HG03139 (cell line): ENCODE data around the gene CARD19.

Experiments used
- ATAC-seq: cut with Tn5 transposase; IDR thresholded peaks from one replicate; pipeline ENCODE4 v1.9.1; 2021; ENCODE audit not compliant: unreplicated experiment

The CARD19 gene

DNA sequence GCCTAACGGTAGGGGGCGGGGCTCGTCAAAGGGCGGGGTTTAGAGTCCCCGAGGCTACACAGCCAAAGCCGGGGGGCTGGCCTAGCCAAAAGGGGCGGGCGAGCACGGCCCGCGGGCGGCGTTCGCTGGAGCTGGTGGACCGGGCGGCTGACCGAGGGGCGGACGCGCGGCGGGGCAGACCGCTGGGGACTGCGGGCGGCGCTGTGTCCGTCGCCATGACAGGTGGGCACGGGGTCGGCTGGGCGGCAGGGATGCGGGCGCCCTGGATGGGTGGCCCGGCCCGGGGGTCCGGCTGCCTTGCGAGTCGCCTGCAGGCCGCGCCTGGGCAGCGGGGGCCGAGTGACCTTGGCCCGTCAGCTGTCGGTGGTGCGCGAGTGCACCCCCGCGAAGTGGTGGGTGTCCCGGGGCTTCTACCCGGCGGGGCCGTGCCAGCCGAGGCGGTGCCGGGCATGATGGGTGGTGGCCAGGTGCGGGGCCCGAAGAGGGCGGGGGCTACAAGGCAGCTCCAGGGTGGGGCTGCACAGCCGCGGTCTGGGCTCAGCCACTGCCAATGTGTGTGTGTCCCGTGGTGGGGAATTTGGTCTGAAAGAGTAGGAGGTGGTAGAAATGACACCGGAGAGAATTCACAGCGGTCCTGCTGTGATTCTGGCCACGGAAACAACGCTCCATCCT lies at the start of gene CARD19:
Gene CARD19, plus strand, starts transcription at position 87 of the 672 bp plus-strand sequence. Its CDS starts 129 bp downstream, at position 216.
- peak; percentile 4 for ATAC-seq

- no peak for ATAC-seq
These were observed 47.2 kb upstream of the CARD19 start for GRCh38 chr9:93048566-93049448.

DNA sequence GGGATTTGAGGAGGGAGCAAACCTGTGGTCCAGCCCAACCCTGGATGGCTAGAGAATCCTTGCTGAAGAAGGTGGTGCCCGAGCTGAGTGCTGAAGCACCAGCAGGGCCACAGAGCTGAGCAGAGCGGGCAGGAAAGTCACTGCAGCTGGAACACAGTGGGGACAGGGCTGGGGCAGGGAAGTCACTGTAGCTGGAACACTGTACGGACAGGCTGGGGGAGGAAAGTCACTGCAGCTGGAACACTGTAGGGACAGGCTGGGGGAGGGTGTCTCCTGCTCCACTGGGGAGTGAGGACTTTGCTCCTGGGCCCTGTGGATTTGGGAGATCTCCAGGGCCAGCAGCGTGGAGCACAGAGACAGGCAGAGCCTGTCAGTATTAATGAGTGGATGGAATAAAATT lies 46.5 kb upstream of the CARD19 start:
- ATAC-seq: no peak

- no peak for ATAC-seq
These were observed 45.8 kb upstream of the CARD19 start for GRCh38 chr9:93050231-93050630.

DNA sequence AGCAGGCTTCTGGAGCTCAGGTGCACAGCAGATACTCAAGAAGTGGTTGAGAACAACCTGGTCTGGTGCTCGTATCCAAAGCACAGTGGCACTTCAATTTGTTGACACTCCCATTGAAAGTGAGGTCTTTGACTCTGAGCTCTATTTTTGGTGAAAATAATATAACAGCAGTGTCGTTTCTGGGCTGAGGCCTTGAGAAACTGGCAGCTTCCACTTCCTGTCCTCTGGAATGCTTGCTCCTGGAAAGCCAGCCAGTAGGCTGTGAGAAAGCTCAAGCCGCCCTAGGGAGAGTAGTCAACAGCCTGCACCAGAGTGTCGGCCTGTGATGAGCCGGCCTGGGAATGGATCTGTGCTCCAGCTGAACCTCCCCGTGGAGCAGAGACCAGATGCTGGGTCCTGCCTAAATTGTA lies 44.3 kb upstream of the CARD19 start:
- no peak for ATAC-seq

GRCh38 chr9:93052791-93053540 lies 43.1 kb upstream of the CARD19 start:
- no peak for ATAC-seq

DNA sequence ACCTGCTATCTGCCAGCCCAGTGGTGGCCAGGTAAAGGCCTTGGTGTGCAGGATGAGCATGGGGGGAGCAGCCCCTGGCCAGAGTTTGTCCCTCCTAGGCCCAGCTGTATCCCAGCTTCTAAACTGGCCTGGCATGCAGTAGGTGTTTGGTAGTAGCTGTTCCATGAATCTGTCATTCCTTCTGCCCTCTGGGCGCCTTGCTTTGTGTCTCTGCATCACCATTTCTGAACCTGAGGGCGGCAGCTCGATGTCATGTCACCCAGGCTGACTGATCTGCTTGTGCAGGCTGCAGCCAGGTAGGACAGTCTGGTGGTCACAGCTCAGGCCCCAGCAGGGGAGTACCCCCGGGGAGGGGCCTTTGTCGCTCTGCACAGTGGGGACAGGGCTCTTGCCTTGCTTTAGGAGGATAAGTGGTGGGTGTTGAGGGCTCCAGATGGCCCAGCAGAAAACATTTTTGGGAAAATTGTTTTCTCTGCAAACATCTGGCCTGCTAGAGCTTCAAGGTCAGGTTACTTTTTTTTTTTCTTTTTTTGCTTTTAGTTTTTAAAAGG lies 42.2 kb upstream of the CARD19 start:
- no peak for ATAC-seq

GRCh38 chr9:93054758-93055704 lies 41.0 kb upstream of the CARD19 start:
- ATAC-seq: no peak

GRCh38 chr9:93057042-93057702 lies 38.8 kb upstream of the CARD19 start:
- ATAC-seq: no peak

DNA sequence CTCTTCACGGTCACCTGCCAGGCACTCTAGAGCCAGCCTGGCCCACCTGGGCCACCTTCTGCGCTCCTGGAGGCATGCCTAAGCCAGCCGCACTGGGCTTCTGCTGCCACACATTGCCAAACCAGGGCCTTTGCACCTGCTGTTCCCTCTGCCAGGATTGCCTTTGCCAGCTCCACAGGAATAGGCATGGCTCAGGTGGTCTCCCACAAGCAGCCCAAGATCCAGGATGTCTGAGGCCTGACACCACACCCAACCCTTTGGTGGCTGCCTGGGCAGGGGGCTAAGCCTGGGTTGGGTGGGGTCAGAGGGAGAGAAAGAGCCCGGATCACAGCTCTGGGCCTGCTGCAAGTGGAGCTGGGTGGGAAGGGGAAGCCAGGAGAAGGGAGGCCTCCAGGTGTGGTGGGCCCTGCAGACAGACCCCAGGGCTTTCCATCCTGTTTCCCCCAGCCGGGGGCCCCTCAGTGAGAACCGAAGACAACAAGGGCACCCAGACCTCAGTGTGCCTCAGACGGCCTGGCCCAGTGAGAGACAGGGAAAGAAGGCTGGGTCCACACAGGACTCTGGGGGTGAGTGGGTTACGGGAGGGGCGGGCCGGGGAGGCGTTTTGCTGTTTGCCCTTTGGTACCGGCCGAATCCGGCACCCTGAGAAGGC lies 38.2 kb upstream of the CARD19 start:
- no peak for ATAC-seq

DNA sequence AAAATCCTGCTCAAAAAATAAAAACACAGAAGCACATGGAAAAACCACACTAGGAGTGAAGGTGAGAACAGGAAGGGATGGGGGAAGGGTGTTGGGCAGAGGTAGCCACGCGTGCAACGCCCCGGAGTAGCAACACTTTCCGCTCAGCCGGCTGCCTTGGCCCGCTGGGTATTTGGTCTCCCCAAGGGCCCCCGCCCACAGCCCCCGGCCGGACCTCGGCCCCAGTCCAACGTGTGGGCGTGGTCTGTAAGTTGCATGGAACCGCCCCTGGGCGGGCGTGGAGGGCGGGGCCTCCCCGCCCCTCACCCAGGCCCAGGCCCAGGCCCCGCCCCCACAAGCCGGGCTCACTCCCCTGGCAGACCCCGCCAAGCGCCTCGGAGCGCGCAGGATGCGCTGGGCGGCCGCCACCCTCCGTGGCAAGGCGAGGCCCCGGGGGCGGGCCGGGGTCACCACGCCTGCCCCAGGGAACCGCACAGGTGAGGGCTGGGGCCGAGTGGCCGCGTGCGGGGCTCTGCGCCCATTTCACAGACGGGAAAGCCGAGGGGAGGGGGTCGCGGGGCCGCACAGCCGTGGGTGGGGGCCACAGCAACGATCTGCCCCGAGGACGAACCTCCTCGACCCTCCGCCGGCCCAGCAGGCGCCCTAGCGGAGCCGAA lies 37.5 kb upstream of the CARD19 start, which contains the start of gene SUSD3:
Gene SUSD3, plus strand, starts transcription at position 347 of the 656 bp plus-strand sequence. Its CDS starts 42 bp downstream, at position 389.
- peak; percentile 43 for ATAC-seq

DNA sequence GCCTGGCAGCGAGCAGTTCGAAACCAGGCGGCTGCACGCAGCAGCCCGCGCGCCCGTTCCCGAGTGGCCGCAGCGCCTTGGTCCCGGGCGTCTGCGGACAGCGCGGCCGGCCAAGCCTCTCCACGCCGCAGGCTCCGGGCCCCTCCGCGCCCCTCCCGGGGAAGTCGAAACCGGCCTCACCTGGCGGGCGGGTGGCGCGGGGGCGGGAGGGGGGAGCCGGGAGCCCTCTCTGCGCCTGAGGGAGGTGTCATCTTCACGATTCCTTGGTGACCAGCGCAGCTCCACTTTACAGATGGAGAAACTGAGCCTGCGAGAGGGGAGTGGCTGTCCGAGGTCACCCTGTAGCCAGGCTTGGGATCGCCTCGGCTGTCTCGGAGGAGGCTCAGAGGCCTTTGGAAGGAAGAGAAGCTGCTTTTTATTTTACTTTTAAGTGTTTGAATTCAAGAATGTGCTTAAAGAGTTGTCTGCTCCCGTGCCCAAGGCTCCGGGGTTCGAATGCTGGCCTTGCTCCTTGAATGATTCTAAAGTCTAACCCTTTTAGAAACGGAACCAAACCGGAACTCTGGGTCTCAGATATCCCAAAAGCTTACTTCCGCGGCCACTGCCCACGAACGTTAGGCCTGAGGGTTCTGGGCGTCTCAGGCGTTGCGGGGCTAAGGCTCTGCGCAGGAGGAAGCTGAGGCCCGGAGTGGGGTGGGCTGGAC lies 36.9 kb upstream of the CARD19 start:
- ATAC-seq: peak; percentile 9

DNA sequence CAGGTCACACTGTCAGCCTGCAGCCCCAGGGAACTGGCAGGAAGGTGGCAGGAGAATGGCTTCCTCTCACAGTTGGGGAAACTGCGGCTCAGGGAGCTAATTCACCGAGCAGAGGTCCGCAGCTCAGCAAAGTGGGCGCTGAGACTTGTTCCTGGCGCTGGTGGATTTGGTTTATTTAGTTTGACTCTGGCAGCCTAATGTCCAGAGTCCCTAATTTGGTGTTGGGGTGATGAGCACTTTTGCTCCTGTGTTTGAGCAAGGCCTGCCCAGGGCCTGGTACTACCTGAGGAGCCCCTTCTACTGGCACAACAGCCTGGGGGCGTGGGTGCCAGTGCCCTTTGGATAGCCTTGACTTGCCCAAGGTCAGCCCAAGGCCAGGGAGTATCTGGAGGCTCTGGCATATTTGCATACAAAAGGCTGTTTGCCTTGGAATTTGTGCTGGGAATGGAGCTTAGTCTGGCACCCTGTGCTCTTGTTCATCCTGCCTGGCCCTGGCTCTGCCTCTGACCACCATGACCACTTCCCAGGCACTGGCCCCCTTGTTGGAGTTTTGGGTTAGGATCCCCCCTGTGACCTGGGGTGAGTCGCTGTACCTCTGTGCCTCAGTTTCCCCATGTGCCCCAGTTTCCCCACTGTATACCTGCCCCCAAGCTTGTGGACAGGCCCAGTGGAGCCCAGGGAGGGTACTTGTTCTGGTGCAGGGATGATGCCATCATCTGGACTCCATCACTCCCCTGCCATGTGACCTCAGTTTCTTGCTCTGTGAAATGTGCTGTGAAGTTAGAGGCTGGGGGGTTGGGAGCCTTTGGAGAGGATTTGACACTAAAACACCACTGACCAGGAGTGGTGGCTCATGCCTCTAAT lies 36.1 kb upstream of the CARD19 start:
- ATAC-seq: no peak

DNA sequence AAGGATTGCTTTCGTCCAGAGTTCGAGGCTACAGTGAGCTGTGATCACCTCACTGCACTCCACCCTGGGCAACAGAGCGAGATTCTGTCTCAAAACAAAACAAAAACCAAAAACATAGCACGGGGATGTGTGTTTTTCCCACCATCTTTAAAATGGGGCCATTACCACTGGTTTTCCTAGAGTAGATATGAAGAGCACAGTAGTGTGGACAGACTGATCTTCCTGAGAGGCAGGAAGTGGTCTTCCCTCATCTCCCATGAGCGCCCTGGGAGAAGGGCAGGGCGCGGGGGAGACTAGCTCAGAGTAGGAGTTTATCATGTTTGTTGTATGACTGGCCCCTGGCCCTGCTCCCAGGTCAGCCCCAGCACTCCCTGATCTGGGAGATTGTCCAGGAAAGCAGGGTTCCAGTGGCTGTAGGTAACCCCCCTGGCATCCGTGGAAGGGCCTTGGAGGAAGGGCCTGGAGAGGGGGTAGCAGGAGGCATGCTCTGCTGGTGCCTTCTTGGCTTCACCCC lies 35.2 kb upstream of the CARD19 start:
- no peak for ATAC-seq

DNA sequence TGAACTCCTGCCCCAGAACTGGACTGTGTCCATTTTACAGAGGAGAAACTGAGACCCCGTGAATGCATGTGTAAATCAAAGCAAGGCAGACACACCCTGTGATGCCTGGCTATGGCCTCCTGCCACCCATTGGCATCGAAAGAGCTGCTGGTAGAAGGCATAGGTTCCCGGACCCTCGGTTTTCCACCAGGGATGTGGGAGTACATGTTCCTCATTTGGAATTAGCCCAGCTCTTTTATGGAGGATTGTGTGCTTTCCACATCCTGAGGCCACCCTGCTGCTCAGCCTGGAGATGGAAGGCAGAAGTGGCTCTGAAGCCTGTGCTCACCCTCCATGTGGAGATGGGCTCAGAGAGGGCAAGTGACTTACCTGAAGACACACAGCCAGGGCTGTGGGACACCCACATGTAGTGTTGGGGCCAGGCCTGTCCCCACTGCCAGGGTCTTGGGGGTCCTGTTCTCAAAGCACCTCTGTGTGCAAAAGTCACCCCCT lies 34.7 kb upstream of the CARD19 start:
- ATAC-seq: no peak
